Mesenchymal stem cell (in vitro differentiated cells and primary cell): Measurements from ENCODE around the gene PCDHB11.
A peak's percentile ranks its signal among the peaks of the same experiment; 100 is the strongest.
"Not testable (repeated sequence)": the region's sequence is repeated elsewhere in the genome, so short reads cannot be mapped to it uniquely, and the experiment has no call there.

Experiments
- DNase-seq: peaks from one replicate; pipeline ENCODE4 v3.0.0-alpha.2; 2013
- H2AFZ ChIP-seq: one replicate; pipeline ENCODE4 v1.6.1; 2013; ENCODE audit warnings: low read depth, mild to moderate bottlenecking, control low read depth, inconsistent platforms, low read length, moderate library complexity
- H2AK5ac ChIP-seq: 2 replicates; pipeline ENCODE4 v1.6.1; 2013; ENCODE audit warnings: low read length, moderate library complexity, mild to moderate bottlenecking, inconsistent platforms; ENCODE audit not compliant: severe bottlenecking
- H2BK120ac ChIP-seq: one replicate; pipeline ENCODE4 v1.6.1; 2013; ENCODE audit warnings: low read depth, mild to moderate bottlenecking, inconsistent platforms, low read length, moderate library complexity
- H2BK12ac ChIP-seq, 2 experiments: one replicate each; pipeline ENCODE4 v1.6.1; 2013; ENCODE audit warnings: inconsistent platforms in 2 of 2, low read length in 2 of 2, mild to moderate bottlenecking in 2 of 2, moderate library complexity in 2 of 2, control low read depth in 1 of 2
- H2BK15ac ChIP-seq: one replicate; pipeline ENCODE4 v1.6.1; 2013; ENCODE audit warnings: mild to moderate bottlenecking, low read depth, inconsistent platforms; ENCODE audit not compliant: poor library complexity, severe bottlenecking
- H2BK5ac ChIP-seq: 2 replicates; pipeline ENCODE4 v1.6.1; 2013; ENCODE audit warnings: low read depth, mild to moderate bottlenecking, low read length, control low read depth, inconsistent platforms; ENCODE audit not compliant: poor library complexity, severe bottlenecking
- H3K14ac ChIP-seq, 2 experiments: one replicate each; pipeline ENCODE4 v1.6.1; 2013; ENCODE audit warnings: inconsistent platforms in 2 of 2, low read length in 2 of 2, control low read depth in 1 of 2, mild to moderate bottlenecking in 1 of 2, moderate library complexity in 1 of 2
- H3K18ac ChIP-seq, 2 experiments: one replicate each; pipeline ENCODE4 v1.6.1; 2013; ENCODE audit warnings: inconsistent platforms in 2 of 2, low read length in 2 of 2, control low read depth in 1 of 2, low read depth in 1 of 2, mild to moderate bottlenecking in 1 of 2
- H3K23ac ChIP-seq, 2 experiments: one replicate each; pipeline ENCODE4 v1.6.1; 2013; ENCODE audit warnings: inconsistent platforms in 2 of 2, low read length in 2 of 2, mild to moderate bottlenecking in 2 of 2, moderate library complexity in 2 of 2, control low read depth in 1 of 2
- H3K27ac ChIP-seq: 2 replicates; pipeline ENCODE4 v1.5.1; 2013; ENCODE audit warnings: mild to moderate bottlenecking, moderate library complexity, low read length, control low read depth, inconsistent platforms; ENCODE audit not compliant: poor library complexity, severe bottlenecking
- H3K27me3 ChIP-seq, 2 experiments: 2 replicates each; pipeline versions ENCODE4 v1.6.1 to v1.7.0; 2013; ENCODE audit warnings: low read length in 2 of 2, mild to moderate bottlenecking in 2 of 2, moderate library complexity in 2 of 2, control low read depth in 1 of 2, inconsistent platforms in 1 of 2; ENCODE audit not compliant: control insufficient read depth in 1 of 2, insufficient read depth in 1 of 2
- H3K36me3 ChIP-seq, 2 experiments: 2 replicates each; pipeline versions ENCODE4 v1.6.1 to v1.7.0; 2013; ENCODE audit warnings: low read length in 2 of 2, control low read depth in 1 of 2, inconsistent platforms in 1 of 2, low read depth in 1 of 2, mild to moderate bottlenecking in 1 of 2; ENCODE audit not compliant: insufficient read depth in 2 of 2, control insufficient read depth in 1 of 2
- H3K4ac ChIP-seq, 2 experiments: one replicate each; pipeline ENCODE4 v1.6.1; 2013; ENCODE audit warnings: inconsistent platforms in 2 of 2, low read length in 2 of 2, mild to moderate bottlenecking in 2 of 2, moderate library complexity in 2 of 2, control low read depth in 1 of 2, low read depth in 1 of 2
- H3K4me1 ChIP-seq: 2 replicates; pipeline ENCODE4 v1.6.1; 2013; ENCODE audit warnings: low read depth, low read length, control low read depth; ENCODE audit not compliant: control insufficient read depth, insufficient read depth
- H3K4me2 ChIP-seq: 2 replicates; pipeline ENCODE4 v1.6.1; 2013; ENCODE audit warnings: low read length, mild to moderate bottlenecking, inconsistent platforms; ENCODE audit not compliant: poor library complexity, severe bottlenecking
- H3K4me3 ChIP-seq, 2 experiments: 2 replicates each; pipeline versions ENCODE4 v1.5.1 to v1.7.0; 2013; ENCODE audit warnings: low read length in 2 of 2, mild to moderate bottlenecking in 2 of 2, control low read depth in 1 of 2, low read depth in 1 of 2; ENCODE audit not compliant: insufficient read depth in 1 of 2
- H3K79me1 ChIP-seq: replicated peaks from 2 replicates; pipeline ENCODE4 v1.6.1; 2013; ENCODE audit warnings: mild to moderate bottlenecking, control low read depth, low read length, inconsistent platforms; ENCODE audit not compliant: poor library complexity, severe bottlenecking
- H3K9ac ChIP-seq: 2 replicates; pipeline ENCODE4 v1.7.0; 2013; ENCODE audit warnings: mild to moderate bottlenecking, low read length, moderate library complexity
- H3K9me3 ChIP-seq: 2 replicates; pipeline ENCODE4 v1.7.0; 2013; ENCODE audit warnings: mild to moderate bottlenecking, low read length; ENCODE audit not compliant: control insufficient read depth
- H4K8ac ChIP-seq: one replicate; pipeline ENCODE4 v1.6.1; 2013; ENCODE audit warnings: inconsistent platforms, mild to moderate bottlenecking, low read length, moderate library complexity
- H4K91ac ChIP-seq: one replicate; pipeline ENCODE4 v1.6.1; 2013; ENCODE audit warnings: mild to moderate bottlenecking, low read length, inconsistent platforms
- WGBS: methylation state at CpG from one replicate; pipeline ENCODE4 v1.1.7; 2013; ENCODE audit warnings: mixed read lengths; 5-methylcytosine and 5-hydroxymethylcytosine counted together

PCDHB11 gene

DNA sequence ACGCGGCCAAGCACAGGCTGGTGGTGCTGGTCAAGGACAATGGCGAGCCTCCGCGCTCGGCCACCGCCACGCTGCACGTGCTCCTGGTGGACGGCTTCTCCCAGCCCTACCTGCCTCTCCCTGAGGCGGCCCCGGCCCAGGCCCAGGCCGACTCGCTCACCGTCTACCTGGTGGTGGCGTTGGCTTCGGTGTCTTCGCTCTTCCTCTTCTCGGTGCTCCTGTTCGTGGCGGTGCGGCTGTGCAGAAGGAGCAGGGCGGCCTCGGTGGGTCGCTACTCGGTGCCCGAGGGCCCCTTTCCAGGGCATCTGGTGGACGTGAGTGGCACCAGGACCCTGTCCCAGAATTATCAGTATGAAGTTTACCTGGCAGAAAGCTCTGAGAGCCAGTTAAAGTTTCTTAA lies 41.5 kb upstream of the PCDHB11 start:
- 90% methylated on average over 18 of the region's 28 CpGs for WGBS

DNA sequence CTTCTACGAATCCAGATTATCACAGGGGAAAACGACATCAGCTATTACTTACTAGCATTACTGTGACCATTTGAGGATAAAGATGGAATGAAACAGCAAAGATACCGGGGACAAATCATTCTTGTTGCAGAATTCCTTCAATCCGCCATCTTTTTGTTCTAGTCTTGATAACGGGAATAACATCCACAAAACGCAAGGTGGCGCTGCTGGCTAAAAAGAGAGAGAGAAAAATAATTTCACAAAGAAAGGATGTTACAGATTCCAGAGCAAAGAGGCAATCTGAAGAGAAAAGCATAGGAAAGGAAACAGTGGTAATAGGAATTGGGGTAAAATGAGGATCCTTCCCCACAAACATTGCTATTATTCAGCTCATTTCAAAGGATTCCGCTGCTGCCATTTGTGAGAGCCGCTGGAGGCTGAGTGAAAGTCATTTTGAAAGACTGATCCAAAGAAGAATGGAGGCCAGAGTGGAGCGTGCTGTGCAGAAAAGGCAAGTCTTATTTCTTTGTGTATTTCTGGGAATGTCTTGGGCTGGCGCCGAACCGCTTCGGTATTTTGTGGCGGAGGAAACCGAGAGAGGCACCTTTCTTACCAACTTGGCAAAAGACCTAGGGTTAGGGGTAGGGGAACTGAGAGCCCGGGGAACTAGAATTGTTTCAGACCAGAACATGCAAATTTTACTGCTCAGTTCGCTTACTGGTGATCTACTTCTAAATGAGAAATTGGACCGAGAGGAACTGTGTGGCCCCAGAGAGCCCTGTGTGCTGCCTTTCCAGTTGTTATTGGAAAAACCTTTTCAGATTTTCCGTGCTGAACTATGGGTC lies 26.8 kb upstream of the PCDHB11 start, which contains the start of gene PCDHB7:
Gene PCDHB7 (plus strand): TSS at position 264 of the 824 bp plus-strand sequence. CDS start 192 bp downstream, at position 456.
- H3K23ac ChIP-seq, result no peak within 1 kb of the TSS
- peak within 1 kb of the TSS in 1 of 2 experiments; percentile 59 for H3K4me3 ChIP-seq
- no peak within 1 kb of the TSS for H3K27ac ChIP-seq
- peak; percentile 13 for DNase-seq
- no peaks in the 10 kb centered on the region for H3K4me1 ChIP-seq
- no peak within 1 kb of the TSS for H2AFZ ChIP-seq
- no peak within 1 kb of the TSS for H3K4ac ChIP-seq
- no peak within 1 kb of the TSS for H2AK5ac ChIP-seq
- no peak within 1 kb of the TSS for H4K91ac ChIP-seq
- 76% methylated on average over 20 of the region's 20 CpGs for WGBS
- no peak within 1 kb of the TSS for H2BK15ac ChIP-seq
- H3K9me3 ChIP-seq, result peaks cover 61% of the 10 kb centered on the region
- no peak within 1 kb of the TSS for H2BK12ac ChIP-seq
- H3K14ac ChIP-seq, result no peak within 1 kb of the TSS
- H3K79me1 ChIP-seq, result no peaks in the 10 kb centered on the region
- H3K9ac ChIP-seq, result peak within 1 kb of the TSS; percentile 55
- H3K27me3 ChIP-seq, result no peaks in the 10 kb centered on the region
- no peak within 1 kb of the TSS for H3K18ac ChIP-seq
- H3K36me3 ChIP-seq, result no peaks in the 10 kb centered on the region
- no peak within 1 kb of the TSS for H3K4me2 ChIP-seq
- no peak within 1 kb of the TSS for H2BK5ac ChIP-seq
- H4K8ac ChIP-seq, result no peak within 1 kb of the TSS
- H2BK120ac ChIP-seq, result no peak within 1 kb of the TSS

More for the DNA sequence above, 41.5 kb upstream of the PCDHB11 start:
- not testable (repeated sequence) for H3K4me3 ChIP-seq, H3K27ac ChIP-seq, H2AK5ac ChIP-seq, H3K14ac ChIP-seq, H4K91ac ChIP-seq, DNase-seq, H3K79me1 ChIP-seq, H3K4me2 ChIP-seq, H2BK15ac ChIP-seq, H3K4ac ChIP-seq, H3K9ac ChIP-seq, H3K18ac ChIP-seq, H3K36me3 ChIP-seq, H2BK12ac ChIP-seq, H3K4me1 ChIP-seq, H2BK5ac ChIP-seq, H2BK120ac ChIP-seq, H4K8ac ChIP-seq, H3K23ac ChIP-seq, H2AFZ ChIP-seq, H3K27me3 ChIP-seq
- H3K9me3 ChIP-seq, result peaks cover 59% of the 10 kb centered on the region

DNA sequence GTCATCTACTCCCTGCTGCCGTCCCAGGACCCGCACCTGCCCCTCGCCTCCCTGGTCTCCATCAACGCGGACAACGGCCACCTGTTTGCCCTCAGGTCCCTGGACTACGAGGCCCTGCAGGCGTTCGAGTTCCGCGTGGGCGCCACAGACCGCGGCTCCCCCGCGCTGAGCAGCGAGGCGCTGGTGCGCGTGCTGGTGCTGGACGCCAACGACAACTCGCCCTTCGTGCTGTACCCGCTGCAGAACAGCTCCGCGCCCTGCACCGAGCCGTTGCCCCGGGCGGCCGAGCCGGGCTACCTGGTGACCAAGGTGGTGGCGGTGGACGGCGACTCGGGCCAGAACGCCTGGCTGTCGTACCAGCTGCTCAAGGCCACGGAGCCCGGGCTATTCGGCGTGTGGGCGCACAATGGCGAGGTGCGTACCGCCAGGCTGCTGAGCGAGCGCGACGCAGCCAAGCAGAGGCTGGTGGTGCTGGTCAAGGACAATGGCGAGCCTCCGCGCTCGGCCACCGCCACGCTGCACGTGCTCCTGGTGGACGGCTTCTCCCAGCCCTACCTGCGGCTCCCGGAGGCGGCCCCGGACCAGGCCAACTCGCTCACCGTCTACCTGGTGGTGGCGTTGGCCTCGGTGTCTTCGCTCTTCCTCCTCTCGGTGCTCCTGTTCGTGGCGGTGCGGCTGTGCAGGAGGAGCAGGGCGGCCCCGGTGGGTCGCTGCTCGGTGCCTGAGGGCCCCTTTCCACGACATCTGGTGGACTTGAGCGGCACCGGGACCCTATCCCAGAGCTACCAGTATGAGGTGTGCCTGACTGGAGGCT lies 24.9 kb upstream of the PCDHB11 start:
- H3K4me1 ChIP-seq, H3K4ac ChIP-seq, H2BK5ac ChIP-seq, H3K36me3 ChIP-seq, H3K4me3 ChIP-seq, H3K14ac ChIP-seq, H3K23ac ChIP-seq, H2AFZ ChIP-seq, H3K9ac ChIP-seq, H2BK12ac ChIP-seq, H3K18ac ChIP-seq, H2AK5ac ChIP-seq, H4K8ac ChIP-seq, H4K91ac ChIP-seq, H2BK120ac ChIP-seq, H3K27ac ChIP-seq, H3K4me2 ChIP-seq, H2BK15ac ChIP-seq, DNase-seq, H3K79me1 ChIP-seq, H3K27me3 ChIP-seq: not testable (repeated sequence)
- peaks cover 56% of the 10 kb centered on the region for H3K9me3 ChIP-seq
- WGBS, result 94% methylated on average over 68 of the region's 79 CpGs

DNA sequence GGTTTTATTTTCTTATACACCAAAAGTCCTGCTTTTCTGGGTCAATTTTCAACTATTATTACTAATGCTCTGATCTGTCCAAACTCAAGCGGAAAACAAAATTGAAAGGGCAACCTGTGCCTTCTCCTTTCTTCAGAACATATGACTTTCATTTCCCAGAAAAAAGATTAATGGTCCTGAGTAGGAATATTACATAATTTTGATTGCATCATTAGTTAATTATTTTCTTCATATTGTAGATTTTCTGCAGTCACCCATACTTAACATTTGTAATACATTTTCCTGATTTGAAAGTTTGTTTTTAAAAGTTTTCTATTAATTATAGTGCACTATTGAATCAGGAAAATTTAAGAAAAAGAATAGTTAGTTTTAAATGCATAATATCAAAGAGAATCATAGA lies 23.5 kb upstream of the PCDHB11 start:
- Histone ChIP-seq H2AK5ac (no peak overlapping the region), H3K4me2 (no peak overlapping the region), H3K27me3 (no peaks in the 10 kb centered on the region), H2AFZ (no peak overlapping the region), H3K9ac (no peak overlapping the region), H3K9me3 (peaks cover 54% of the 10 kb centered on the region), H3K79me1 (no peaks in the 10 kb centered on the region), H2BK12ac (no peak overlapping the region), H2BK15ac (no peak overlapping the region), H3K23ac (no peak overlapping the region), H3K4me3 (no peak overlapping the region), H2BK5ac (no peak overlapping the region), H3K27ac (no peak overlapping the region), H3K4ac (no peak overlapping the region), H4K91ac (no peak overlapping the region), H3K4me1 (no peaks in the 10 kb centered on the region), H3K36me3 (no peaks in the 10 kb centered on the region), H4K8ac (no peak overlapping the region), H3K18ac (no peak overlapping the region), H3K14ac (no peak overlapping the region), H2BK120ac (no peak overlapping the region)
- 100% methylated on average over 1 of the region's 1 CpG for WGBS
- DNase-seq, result no peak
